A549 (cell line): ENCODE data around the gene MZF1.

Experiments
- CEBPB ChIP-seq, 2 experiments: fragments of >200 bp in 1 of 2; sonication (Bioruptor Twin) in 1 of 2; formaldehyde crosslinking in 1 of 2; IDR thresholded peaks; 2 replicates each; pipeline ENCODE4 v1.6.1; 2012 to 2016
- REST ChIP-seq: fragments of 200-600 bp; sonication (generic); IDR thresholded peaks from 2 replicates; pipeline ENCODE4 v1.6.1; 2016; ENCODE audit warnings: antibody characterized with exemption, mild to moderate bottlenecking, moderate library complexity

GRCh38 chr19:58562122-58563033 is 10.8 kb downstream of the MZF1 start:
- no peak for TF ChIP-seq REST
- no peak for TF ChIP-seq CEBPB (IDR thresholded peaks at IDR 0.05)
